ENCODE data around the gene LAMA2. TPM values are rescaled to one million over a fixed set of nuclear protein-coding genes. Genes with fewer than 3 reads are reported as not detected.

LAMA2 gene
- total RNA-seq, 1 donor from 2014 or later: 54.0 TPM

DNA sequence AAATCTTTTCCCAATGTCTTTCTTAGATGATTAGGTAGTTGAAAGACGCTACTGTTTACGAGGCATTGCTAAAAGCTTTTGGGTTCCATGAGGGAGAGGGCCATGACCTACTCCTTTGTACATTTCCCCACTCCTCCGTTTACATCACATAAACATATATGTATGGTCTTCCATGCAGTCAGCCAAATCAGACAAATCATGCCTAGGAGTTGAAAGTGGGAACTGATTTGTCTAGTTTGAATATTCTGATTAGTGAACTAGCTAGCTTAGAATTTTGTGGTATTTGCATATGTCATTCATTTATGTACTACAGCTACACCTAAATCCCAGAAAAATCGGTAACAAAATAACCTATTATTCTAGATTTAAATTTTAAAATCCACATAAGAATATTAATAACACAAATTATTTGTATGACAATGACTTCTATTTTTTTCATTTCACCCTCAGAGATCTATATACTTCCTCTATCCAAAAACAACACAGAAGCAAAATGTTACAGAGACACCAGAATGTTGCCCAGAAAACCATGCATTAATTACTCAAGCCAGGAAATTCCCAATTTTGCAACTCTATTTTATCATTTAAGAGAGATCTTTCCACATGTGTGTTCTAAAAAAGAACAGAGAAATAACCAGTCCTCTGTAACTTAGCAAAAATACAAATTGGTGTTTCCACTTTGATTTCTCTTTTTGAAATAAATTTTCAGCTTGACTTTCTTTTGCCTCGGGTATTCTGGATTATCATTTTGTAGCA lies 231.9 kb downstream of the LAMA2 start:
- H3K27me3 Mint-ChIP-seq: no peaks in the 10 kb centered on the region
- H3K36me3 Mint-ChIP-seq: no peaks in the 10 kb centered on the region
- H3K4me1 Mint-ChIP-seq (ENCODE audit: unreplicated experiment): peaks cover 20% of the 10 kb centered on the region
- no peaks in the 10 kb centered on the region for H3K9me3 Mint-ChIP-seq
- DNase-seq (ENCODE audit: extremely low spot score, unreplicated experiment): no peak
- TF ChIP-seq, protein P1, sequence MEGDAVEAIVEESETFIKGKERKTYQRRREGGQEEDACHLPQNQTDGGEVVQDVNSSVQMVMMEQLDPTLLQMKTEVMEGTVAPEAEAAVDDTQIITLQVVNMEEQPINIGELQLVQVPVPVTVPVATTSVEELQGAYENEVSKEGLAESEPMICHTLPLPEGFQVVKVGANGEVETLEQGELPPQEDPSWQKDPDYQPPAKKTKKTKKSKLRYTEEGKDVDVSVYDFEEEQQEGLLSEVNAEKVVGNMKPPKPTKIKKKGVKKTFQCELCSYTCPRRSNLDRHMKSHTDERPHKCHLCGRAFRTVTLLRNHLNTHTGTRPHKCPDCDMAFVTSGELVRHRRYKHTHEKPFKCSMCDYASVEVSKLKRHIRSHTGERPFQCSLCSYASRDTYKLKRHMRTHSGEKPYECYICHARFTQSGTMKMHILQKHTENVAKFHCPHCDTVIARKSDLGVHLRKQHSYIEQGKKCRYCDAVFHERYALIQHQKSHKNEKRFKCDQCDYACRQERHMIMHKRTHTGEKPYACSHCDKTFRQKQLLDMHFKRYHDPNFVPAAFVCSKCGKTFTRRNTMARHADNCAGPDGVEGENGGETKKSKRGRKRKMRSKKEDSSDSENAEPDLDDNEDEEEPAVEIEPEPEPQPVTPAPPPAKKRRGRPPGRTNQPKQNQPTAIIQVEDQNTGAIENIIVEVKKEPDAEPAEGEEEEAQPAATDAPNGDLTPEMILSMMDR (conservative IDR thresholded peaks at IDR 0.05): no peak
- H3K4me3 Mint-ChIP-seq: no peak overlapping the region
- H3K27ac Mint-ChIP-seq: no peak overlapping the region

DNA sequence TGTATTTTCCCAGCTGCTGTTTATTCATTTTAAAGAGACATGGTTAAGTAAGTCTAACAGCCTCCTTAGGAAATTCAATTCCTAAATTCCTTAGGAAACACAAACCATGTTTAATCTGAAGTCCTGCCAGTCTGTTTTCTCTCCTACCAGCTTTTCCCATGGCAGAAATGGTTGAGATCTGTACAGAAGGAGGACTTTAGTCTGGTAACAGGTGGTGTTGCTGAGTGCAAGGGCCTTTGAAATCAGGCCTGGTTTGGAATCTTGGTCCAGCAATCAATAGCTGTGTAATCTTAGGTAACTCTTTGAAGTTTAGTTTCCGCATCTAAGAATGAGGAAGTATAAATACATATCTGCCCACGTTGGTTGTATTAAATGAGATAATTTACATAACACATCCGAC lies 232.5 kb downstream of the LAMA2 start:
- Mint-ChIP-seq H3K4me1 (ENCODE audit: unreplicated experiment) (peaks cover 20% of the 10 kb centered on the region), H3K4me3 (no peak overlapping the region), H3K36me3 (no peaks in the 10 kb centered on the region), H3K27me3 (no peaks in the 10 kb centered on the region), H3K27ac (no peak overlapping the region), H3K9me3 (no peaks in the 10 kb centered on the region)
- DNase-seq (ENCODE audit: extremely low spot score, unreplicated experiment): no peak
- TF ChIP-seq, protein P1 (conservative IDR thresholded peaks at IDR 0.05): no peak

DNA sequence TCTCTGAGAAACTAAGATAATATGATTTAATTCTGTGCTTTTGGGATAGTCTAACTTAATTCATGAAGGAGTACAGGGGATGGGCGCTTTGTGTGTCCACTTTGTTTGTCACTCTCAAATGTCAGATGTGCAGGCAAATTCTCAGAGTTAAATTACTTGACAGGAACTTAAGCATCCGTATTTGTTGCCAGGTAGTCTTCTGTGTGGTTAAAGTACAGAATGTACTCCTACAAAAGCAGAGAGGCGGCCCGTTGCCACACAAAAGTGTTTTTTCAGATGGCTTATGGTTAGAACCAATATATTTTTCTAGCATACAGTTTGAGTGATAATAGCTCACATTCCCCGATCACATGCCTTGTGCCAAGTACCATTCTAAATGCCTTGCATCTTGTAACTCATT lies 234.4 kb downstream of the LAMA2 start:
- no peaks in the 10 kb centered on the region for H3K9me3 Mint-ChIP-seq
- no peaks in the 10 kb centered on the region for H3K36me3 Mint-ChIP-seq

DNA sequence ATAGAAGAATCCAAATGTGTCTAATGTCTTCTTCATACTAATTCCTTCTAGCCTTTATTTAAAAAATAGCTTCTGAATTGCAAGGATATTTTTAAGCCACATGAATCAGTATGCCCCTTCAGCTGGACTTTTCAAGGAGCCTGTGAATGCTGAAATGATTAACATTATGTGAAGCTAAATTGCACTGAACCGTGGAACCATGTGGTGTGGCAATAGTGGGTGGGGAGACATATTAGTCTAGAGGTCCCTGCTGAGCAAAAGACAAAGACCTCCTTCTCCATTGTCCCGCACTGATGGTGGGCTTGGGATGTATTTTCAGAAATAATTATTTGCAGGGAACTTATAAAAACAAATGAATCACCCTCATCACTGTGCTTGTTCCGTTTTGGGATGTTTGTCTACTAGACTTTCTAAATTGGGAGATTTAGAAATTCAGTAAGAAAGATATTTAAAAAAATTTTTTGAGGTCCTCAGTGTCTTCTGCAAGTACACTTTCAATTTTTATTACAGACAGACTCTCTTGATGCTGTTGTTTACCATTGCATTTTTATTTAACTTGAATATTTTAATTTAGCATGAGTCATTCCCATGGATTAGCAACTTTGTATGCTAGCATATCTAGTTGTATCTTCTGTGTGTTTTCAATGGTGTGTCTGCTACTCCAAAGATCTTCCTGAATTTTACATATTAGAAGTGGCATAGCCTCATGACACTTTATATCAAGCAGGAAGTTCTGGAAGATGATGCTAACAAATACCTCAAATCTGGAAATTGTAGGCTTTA lies 238.1 kb downstream of the LAMA2 start:
- Mint-ChIP-seq H3K4me3 (no peak overlapping the region), H3K36me3 (no peaks in the 10 kb centered on the region), H3K4me1 (ENCODE audit: unreplicated experiment) (peaks cover 27% of the 10 kb centered on the region), H3K27me3 (no peaks in the 10 kb centered on the region), H3K9me3 (no peaks in the 10 kb centered on the region), H3K27ac (no peak overlapping the region)
- DNase-seq (ENCODE audit: extremely low spot score, unreplicated experiment): no peak
- TF ChIP-seq, protein P1 (conservative IDR thresholded peaks at IDR 0.05): no peak

More for the DNA sequence above, 234.4 kb downstream of the LAMA2 start:
- DNase-seq (ENCODE audit: extremely low spot score, unreplicated experiment): no peak
- no peak overlapping the region for H3K27ac Mint-ChIP-seq
- H3K4me3 Mint-ChIP-seq: no peak overlapping the region
- TF ChIP-seq, protein P1 (conservative IDR thresholded peaks at IDR 0.05): no peak
- H3K4me1 Mint-ChIP-seq (ENCODE audit: unreplicated experiment): peaks cover 23% of the 10 kb centered on the region
- no peaks in the 10 kb centered on the region for H3K27me3 Mint-ChIP-seq

DNA sequence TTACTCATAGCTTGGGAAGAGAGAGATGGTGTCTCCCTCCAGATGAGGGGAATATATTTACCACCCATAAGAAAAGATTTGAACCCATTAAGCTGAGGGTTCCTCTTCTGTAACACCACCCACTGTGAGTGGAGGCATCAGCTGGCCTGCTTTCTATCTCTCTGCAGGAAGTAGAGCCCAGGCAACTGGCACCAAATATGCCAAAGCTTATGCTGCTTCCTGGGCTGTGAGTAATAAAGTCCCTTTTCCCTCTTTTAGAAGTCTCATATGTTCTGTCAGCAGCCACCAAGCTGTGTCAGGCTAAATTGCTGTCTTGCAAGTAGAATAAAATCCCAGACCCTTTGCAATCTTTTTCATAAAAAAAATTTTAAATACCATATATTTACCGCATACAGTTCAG lies 241.4 kb downstream of the LAMA2 start:
- H3K27ac Mint-ChIP-seq: no peak overlapping the region
- H3K27me3 Mint-ChIP-seq: no peaks in the 10 kb centered on the region
- H3K4me1 Mint-ChIP-seq (ENCODE audit: unreplicated experiment): peaks cover 13% of the 10 kb centered on the region
- no peak for DNase-seq (ENCODE audit: extremely low spot score, unreplicated experiment)
- no peaks in the 10 kb centered on the region for H3K36me3 Mint-ChIP-seq
- no peak overlapping the region for H3K4me3 Mint-ChIP-seq
- TF ChIP-seq, protein P1 (conservative IDR thresholded peaks at IDR 0.05): no peak
- no peaks in the 10 kb centered on the region for H3K9me3 Mint-ChIP-seq

Data from type B pancreatic cell (in vitro differentiated cells).